ENCODE data around the gene NEUROD2. TPM values are rescaled to one million over a fixed set of nuclear protein-coding genes. Genes with fewer than 3 reads are reported as not detected.
A peak's percentile ranks its signal among the peaks of the same experiment; 100 is the strongest.

The NEUROD2 gene
- total RNA-seq, 2 donors from 2014 or later = not detected

- Mint-ChIP-seq H3K27me3 (peaks cover 43% of the 10 kb centered on the region), H3K4me3 (no peak overlapping the region), H3K4me1 (peaks cover 19% of the 10 kb centered on the region), H3K27ac (no peak overlapping the region), H3K36me3 (ENCODE audit: low read depth) (peaks cover 5% of the 10 kb centered on the region)
- no peaks in the 10 kb centered on the region for H3K9me3 ChIP-seq (ENCODE audit: control insufficient read depth, low read length, poor library complexity, severe bottlenecking)
- no peak for DNase-seq
- no peak for ATAC-seq
Measured at GRCh38 chr17:39629898-39630297, 22.2 kb upstream of the NEUROD2 start.

- H3K36me3 Mint-ChIP-seq (ENCODE audit: low read depth) = peaks cover 5% of the 10 kb centered on the region
- H3K9me3 ChIP-seq (ENCODE audit: control insufficient read depth, low read length, poor library complexity, severe bottlenecking) = no peaks in the 10 kb centered on the region
- peaks cover 47% of the 10 kb centered on the region for H3K27me3 Mint-ChIP-seq
- no peak overlapping the region for H3K27ac Mint-ChIP-seq
- ATAC-seq (no peak), DNase-seq (no peak)
- H3K4me3 Mint-ChIP-seq = no peak overlapping the region
- peaks cover 21% of the 10 kb centered on the region for H3K4me1 Mint-ChIP-seq
Measured at GRCh38 chr17:39629494-39629880, 21.8 kb upstream of the NEUROD2 start.

GRCh38 chr17:39628655-39629493, 21.2 kb upstream of the NEUROD2 start:
- Mint-ChIP-seq H3K36me3 (ENCODE audit: low read depth) (peaks cover 5% of the 10 kb centered on the region), H3K4me1 (peaks cover 19% of the 10 kb centered on the region)

GRCh38 chr17:39627712-39628516, 20.2 kb upstream of the NEUROD2 start:
- no peaks in the 10 kb centered on the region for H3K9me3 ChIP-seq (ENCODE audit: control insufficient read depth, low read length, poor library complexity, severe bottlenecking)
- peaks cover 5% of the 10 kb centered on the region for H3K36me3 Mint-ChIP-seq (ENCODE audit: low read depth)
- H3K4me3 Mint-ChIP-seq = no peak overlapping the region
- H3K27ac Mint-ChIP-seq = peak overlapping the region; percentile 45
- ATAC-seq (no peak), DNase-seq (no peak)
- peaks cover 21% of the 10 kb centered on the region for H3K4me1 Mint-ChIP-seq
- peaks cover 47% of the 10 kb centered on the region for H3K27me3 Mint-ChIP-seq

More at GRCh38 chr17:39628655-39629493, 21.2 kb upstream of the NEUROD2 start:
- no peaks in the 10 kb centered on the region for H3K9me3 ChIP-seq (ENCODE audit: control insufficient read depth, low read length, poor library complexity, severe bottlenecking)
- ATAC-seq (no peak), DNase-seq (no peak)
- H3K27ac Mint-ChIP-seq = peak overlapping the region; percentile 45
- peaks cover 47% of the 10 kb centered on the region for H3K27me3 Mint-ChIP-seq
- no peak overlapping the region for H3K4me3 Mint-ChIP-seq

- H3K27me3 Mint-ChIP-seq = peaks cover 47% of the 10 kb centered on the region
- H3K4me1 Mint-ChIP-seq = peaks cover 26% of the 10 kb centered on the region
- no peak overlapping the region for H3K27ac Mint-ChIP-seq
- H3K4me3 Mint-ChIP-seq = no peak overlapping the region
- DNase-seq = no peak
- H3K36me3 Mint-ChIP-seq (ENCODE audit: low read depth) = peaks cover 5% of the 10 kb centered on the region
- ATAC-seq = no peak
- no peaks in the 10 kb centered on the region for H3K9me3 ChIP-seq (ENCODE audit: control insufficient read depth, low read length, poor library complexity, severe bottlenecking)
Measured at GRCh38 chr17:39627047-39627711, 19.5 kb upstream of the NEUROD2 start.

- H3K27me3 Mint-ChIP-seq = peaks cover 40% of the 10 kb centered on the region
- peaks cover 25% of the 10 kb centered on the region for H3K4me1 Mint-ChIP-seq
Measured at GRCh38 chr17:39626171-39627046, 18.7 kb upstream of the NEUROD2 start, which contains the start of gene PPP1R1B. TSS of gene PPP1R1B (plus strand) at chr17:39626952. CDS start at chr17:39627393, 441 bp downstream.

GRCh38 chr17:39625198-39625785, 17.6 kb upstream of the NEUROD2 start:
- peaks cover 34% of the 10 kb centered on the region for H3K27me3 Mint-ChIP-seq

More at GRCh38 chr17:39626171-39627046, 18.7 kb upstream of the NEUROD2 start, which contains the start of gene PPP1R1B:
- no peaks in the 10 kb centered on the region for H3K9me3 ChIP-seq (ENCODE audit: control insufficient read depth, low read length, poor library complexity, severe bottlenecking)
- DNase-seq (no peak), ATAC-seq (no peak)
- peaks cover 5% of the 10 kb centered on the region for H3K36me3 Mint-ChIP-seq (ENCODE audit: low read depth)
- peak within 1 kb of the TSS; percentile 80 for H3K4me3 Mint-ChIP-seq
- no peak within 1 kb of the TSS for H3K27ac Mint-ChIP-seq

GRCh38 chr17:39624313-39624712, 16.6 kb upstream of the NEUROD2 start:
- H3K9me3 ChIP-seq (ENCODE audit: control insufficient read depth, low read length, poor library complexity, severe bottlenecking) = no peaks in the 10 kb centered on the region
- no peak overlapping the region for H3K4me3 Mint-ChIP-seq
- peaks cover 30% of the 10 kb centered on the region for H3K27me3 Mint-ChIP-seq
- DNase-seq (no peak), ATAC-seq (no peak)
- no peak overlapping the region for H3K27ac Mint-ChIP-seq
- peaks cover 3% of the 10 kb centered on the region for H3K36me3 Mint-ChIP-seq (ENCODE audit: low read depth)
- H3K4me1 Mint-ChIP-seq = peaks cover 23% of the 10 kb centered on the region

More at GRCh38 chr17:39625198-39625785, 17.6 kb upstream of the NEUROD2 start:
- Mint-ChIP-seq H3K4me1 (peaks cover 23% of the 10 kb centered on the region), H3K4me3 (no peak overlapping the region), H3K27ac (no peak overlapping the region), H3K36me3 (ENCODE audit: low read depth) (peaks cover 3% of the 10 kb centered on the region)
- H3K9me3 ChIP-seq (ENCODE audit: control insufficient read depth, low read length, poor library complexity, severe bottlenecking) = no peaks in the 10 kb centered on the region
- no peak for DNase-seq
- no peak for ATAC-seq

- peak overlapping the region; percentile 59 for H3K27ac Mint-ChIP-seq
- DNase-seq (peak; percentile 71 to 89 (median 75)), ATAC-seq (peak; percentile 65)
- H3K9me3 ChIP-seq (ENCODE audit: control insufficient read depth, low read length, poor library complexity, severe bottlenecking) = no peaks in the 10 kb centered on the region
- peak overlapping the region; percentile 62 for H3K4me3 Mint-ChIP-seq
- peaks cover 24% of the 10 kb centered on the region for H3K27me3 Mint-ChIP-seq
- H3K36me3 Mint-ChIP-seq (ENCODE audit: low read depth) = no peaks in the 10 kb centered on the region
- peaks cover 25% of the 10 kb centered on the region for H3K4me1 Mint-ChIP-seq
Measured at GRCh38 chr17:39623356-39623950, 15.7 kb upstream of the NEUROD2 start.

GRCh38 chr17:39622380-39623006, 14.8 kb upstream of the NEUROD2 start:
- no peaks in the 10 kb centered on the region for H3K9me3 ChIP-seq (ENCODE audit: control insufficient read depth, low read length, poor library complexity, severe bottlenecking)
- Mint-ChIP-seq H3K4me1 (peaks cover 28% of the 10 kb centered on the region), H3K36me3 (ENCODE audit: low read depth) (no peaks in the 10 kb centered on the region), H3K27ac (peak overlapping the region; percentile 82), H3K4me3 (peak overlapping the region; percentile 90), H3K27me3 (peaks cover 22% of the 10 kb centered on the region)
- DNase-seq = peak in 1 of 3 donors; percentile 19
- peak; percentile 61 for ATAC-seq
